NCI-H2107 treated with DMSO at 0.1 percent for 48 hours (cell line): ENCODE data around the gene TOM1L2.
A peak's percentile ranks its signal among the peaks of the same experiment; 100 is the strongest.

ENCODE experiments used
- DNase-seq: peaks from one replicate; lab custom pipeline; 2025; ENCODE audit not compliant: unreplicated experiment; lab: John Stamatoyannopoulos, UW

TOM1L2 gene

DNA sequence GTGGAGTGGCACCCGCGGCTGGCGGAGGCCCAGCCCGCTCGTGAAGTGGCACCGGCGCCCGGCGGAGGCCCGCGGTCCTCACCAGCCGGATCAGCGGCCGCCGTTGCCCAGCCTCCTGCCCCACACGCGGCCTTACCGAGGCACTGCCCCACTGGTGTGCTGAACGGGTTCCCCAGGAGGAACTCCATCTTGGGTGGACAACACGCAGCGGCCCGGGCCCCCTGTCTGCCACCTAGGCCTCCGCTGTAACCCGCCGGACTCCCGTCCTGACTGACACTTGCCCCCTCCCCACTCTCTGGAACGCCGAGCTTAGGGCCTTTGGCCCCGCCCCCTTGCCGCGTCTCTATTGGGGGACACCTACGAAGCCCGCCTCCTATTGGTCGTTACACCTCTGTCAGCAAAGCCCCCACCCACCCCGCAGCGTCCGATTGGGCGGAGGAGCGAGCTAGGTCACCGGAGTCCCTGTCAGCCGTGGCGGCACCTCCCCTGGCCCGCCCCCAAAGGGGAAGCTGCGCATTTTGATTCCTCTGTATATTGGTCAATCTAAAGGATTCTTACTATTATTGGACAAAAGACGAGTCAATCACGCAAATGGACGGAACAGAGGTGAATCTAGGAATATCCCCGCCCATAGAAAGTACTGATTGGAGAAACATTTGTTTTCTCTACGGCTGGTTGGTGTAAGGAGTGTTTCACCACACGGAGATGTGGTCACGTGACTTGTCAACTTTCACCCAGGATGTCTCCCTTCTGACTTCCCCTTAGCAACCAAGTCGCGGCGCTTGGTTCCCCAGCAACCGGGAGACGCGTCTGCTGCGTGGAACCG lies at the start of gene TOM1L2, which contains the start of gene DRC3:
Gene TOM1L2 (minus strand): TSS at position 275 of the 826 bp plus-strand sequence. CDS start 87 bp downstream, at position 188.
Gene DRC3 (plus strand): TSS at position 737 of the 826 bp plus-strand sequence. CDS start 4,737 bp downstream, outside the sequence.
- DNase-seq = peak; percentile 99

- no peak for DNase-seq
Observed at GRCh38 chr17:18021372-18021771, 49.2 kb upstream of the TOM1L2 start.

- DNase-seq = no peak
Observed at GRCh38 chr17:18020971-18021370, 48.8 kb upstream of the TOM1L2 start.

- DNase-seq = no peak
Observed at GRCh38 chr17:18019838-18020154, 47.6 kb upstream of the TOM1L2 start.

DNA sequence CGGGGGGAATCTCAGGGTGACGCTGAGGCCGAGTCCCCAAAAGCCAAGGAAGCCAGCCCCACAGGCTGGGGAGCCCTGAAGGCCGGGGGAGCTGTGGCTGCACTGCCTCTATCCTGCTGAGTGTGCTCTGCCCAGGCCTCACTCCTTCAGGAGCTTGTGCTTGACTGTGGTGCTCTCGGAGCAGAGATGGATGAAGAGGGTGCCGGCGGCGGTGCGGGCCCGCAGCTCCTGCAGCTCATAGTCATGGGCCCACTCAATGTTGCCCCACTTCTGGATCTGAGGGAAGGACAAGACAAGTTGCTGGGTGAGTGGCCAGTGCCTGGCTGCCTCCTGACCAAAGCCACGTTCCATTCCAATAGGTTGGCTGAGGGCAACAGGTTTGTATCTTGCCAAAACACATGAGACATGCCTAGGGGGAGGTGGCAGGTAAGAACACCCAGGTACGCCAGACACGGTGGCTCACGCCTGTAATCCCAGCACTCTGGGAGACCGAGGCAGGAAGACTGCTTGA lies 46.3 kb upstream of the TOM1L2 start:
- DNase-seq = no peak

GRCh38 chr17:18017958-18018357 lies 45.8 kb upstream of the TOM1L2 start:
- no peak for DNase-seq

DNA sequence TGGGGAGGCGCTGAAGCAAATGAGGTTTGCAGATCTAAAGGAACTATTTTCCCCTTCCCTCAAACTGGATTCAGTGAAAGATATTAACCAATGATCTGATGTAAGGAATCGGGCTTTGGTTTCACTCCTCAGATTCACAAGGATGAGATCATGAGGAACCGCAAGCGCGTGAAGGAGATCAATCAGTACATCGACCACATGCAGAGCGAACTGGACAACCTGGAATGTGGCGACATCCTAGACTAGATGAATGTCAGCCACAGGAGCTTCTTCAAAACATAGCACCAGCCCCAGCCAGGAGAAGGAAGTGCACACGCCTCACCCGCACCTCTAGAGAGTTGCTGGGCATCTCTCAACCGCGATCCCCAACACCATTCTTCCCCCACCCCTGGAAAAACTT lies 44.2 kb upstream of the TOM1L2 start:
- no peak for DNase-seq

- no peak for DNase-seq
Observed at GRCh38 chr17:18015593-18015992, 43.4 kb upstream of the TOM1L2 start.

DNA sequence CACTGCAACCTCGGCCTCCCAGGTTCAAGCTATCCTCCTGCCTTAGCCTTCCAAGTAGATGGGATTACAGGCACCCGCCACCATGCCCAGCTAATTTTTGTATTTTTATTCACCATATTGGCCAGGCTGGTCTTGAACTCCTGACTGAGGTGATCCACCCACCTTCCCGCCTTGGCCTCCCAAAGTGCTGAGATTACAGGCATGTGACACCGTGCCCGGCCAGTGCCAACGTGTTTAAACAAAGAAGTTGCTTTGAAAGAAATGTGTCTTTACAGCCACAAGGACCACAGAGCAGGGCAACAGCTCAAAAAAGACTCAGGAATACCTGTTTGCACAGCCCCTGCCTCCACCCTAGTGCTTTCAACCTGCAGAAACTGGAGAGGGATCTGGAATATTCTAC lies 41.8 kb upstream of the TOM1L2 start:
- no peak for DNase-seq

DNA sequence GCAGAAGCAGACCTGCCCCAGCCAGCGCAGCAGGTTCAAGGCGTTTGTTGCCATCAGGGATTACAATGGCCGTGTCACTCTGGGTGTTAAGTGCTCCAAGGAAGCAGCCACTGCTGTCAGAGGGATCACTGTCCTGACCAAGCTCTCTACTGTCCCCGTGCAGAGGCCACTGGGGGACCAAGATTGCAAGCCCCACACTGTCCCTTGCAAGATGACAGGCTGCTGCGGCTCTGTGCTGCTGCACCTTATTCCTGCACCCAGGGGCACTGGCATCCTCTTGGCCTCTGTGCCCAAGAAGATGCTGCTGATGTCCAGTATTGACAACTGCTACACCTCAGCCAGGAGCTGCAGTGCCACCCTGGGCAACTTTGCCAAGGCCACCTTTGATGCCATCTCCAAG lies 39.1 kb upstream of the TOM1L2 start:
- no peak for DNase-seq

DNA sequence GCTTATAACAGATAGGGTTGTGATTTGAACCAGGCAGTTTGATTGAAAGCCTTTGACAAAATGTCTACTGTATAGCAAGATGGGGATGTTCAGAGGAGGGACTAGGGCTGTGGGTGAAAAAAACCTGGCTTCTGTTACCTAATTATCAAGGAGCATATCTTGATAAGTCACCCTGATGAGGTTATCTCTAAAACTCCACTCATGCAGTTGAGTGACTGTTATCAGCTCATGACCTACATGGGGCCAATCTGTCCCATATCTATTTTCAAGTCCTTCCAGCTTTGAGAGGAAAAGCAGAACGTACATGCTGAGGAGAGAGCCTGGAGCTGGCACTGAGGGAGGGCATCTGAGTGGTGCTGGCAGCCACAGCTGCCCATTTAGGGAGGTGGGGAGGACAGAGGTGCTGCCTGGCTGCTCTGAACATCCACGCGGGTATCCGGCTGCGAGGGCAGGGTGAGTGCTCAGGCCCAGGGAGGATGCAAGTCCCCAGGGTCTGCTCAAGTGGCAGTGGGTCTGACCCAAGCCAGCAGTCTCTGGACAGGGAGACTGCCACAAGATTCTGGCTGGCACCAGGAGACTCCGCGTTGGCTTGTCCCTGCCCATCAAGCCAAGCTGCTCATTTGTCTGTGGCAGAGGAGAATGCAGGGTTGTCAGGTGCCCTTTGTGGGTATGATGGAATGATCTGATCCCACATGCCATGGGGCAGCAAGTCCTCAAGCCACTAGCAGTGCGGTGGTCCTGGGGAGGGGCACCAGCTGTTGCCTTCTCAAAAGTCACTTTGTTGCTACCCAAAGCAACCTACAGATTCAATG lies 37.6 kb upstream of the TOM1L2 start:
- no peak for DNase-seq

DNA sequence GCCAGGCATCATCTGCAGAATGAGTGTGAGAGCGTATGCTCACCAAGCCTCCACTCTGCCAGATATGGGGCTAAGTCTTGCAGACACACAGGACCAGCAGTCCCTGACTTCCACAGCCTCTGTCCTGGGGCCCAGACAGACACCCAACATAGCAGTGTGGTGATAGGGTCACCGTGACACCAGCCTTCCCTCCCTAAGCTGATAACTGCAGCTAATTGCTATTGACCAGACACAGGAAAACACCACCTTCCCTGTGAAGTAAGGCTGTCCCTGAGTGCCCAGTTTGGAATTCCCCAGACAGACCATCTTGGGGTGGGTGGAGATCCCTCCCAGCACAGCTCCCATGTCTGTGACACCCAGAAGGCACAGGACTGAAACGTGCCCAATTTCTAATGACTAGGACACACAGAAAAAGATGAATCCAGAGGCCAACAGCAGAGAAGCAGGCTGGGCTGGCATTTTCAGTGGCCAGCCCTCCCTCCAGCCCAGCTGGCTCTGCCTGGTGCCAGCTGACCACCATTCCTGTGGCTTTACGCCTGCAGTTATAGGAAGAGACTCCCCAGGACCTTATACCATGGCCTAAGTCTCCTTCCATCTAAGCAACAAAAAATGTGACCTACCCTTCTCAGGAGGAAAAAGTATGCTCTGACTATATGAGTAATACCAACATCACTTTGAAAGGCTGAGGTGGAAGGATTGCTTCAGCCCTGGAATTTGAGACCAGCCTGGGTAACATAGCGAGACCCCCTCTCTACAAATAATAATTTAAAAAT lies 36.5 kb upstream of the TOM1L2 start:
- DNase-seq = no peak

GRCh38 chr17:18006495-18007239 lies 34.5 kb upstream of the TOM1L2 start:
- DNase-seq = no peak

- no peak for DNase-seq
Observed at GRCh38 chr17:18005496-18005895, 33.3 kb upstream of the TOM1L2 start.

DNA sequence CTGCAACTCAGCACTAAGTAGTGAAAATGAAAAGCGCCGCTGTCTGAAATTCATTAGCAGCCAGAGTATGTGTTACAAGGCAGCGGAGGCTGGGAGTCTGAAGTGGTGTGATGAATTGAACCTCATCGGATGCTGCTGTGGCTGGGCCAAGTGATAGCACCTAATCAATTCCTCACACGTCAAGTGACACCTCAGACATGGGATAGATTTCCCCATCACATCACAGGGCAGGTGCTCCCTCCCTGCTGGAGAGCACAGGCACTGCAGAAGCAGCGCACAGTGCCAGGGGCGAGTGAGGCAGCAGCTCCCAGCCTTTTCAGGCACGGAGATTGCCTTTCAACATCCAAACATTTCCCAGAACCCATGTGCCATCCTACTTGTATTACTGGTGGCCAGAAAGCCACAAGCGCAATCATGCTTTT lies 32.7 kb upstream of the TOM1L2 start:
- no peak for DNase-seq

DNA sequence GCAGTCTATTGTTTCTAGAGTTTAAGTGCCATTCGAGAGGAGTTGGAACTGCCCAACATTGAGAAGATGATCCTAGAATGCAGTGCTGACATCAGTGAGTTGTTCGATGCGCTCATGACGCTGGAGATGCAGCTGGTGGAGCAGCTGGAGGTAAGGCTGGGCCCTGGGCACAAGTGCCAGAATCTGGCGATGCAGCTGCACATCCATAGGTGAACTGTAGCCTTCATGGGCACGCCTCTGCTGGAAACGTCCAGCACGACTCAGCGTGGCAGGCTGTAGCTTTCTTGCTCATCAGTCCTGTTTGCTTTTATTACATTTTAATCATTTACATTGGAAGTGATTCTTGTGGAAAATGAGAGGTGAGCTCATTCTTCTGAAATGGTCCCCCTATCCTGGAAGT lies 32.1 kb upstream of the TOM1L2 start:
- DNase-seq = peak; percentile 63

DNA sequence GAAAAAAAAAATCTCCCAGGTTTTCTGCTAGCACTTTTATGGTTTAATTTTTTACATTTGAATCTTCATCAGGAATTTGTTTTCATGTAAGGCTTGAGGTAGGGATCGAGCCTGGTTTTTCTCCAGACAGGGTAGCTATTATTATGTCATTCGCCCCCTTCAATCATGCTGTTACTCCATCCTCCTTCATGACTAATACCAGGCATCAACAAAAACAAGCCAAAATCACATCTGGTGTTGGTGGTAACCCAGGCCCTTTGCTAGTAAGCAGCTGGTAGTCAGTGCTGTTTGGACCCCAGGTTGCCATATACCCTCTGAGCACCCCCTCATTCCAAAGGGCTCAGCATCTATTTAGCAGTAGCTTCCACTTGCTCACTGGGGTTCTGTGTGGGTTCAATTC lies 30.0 kb upstream of the TOM1L2 start:
- no peak for DNase-seq

DNA sequence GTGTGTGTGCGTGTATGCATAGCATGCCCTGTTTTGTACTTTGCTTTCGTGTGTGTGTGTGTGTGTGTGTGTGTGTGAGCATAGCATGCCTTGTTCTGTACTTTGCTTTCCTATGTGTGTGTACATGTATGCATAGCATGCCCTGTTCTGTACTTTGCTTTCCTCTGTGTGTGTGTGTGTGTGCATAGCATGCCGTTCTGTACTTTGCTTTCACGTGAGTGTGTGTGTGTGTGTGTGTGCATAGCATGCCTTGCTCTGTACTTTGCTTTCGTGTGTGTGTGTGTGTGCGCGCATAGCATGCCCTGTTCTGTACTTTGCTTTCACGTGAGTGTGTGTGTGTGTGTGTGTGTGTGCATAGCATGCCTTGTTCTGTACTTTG lies 27.8 kb upstream of the TOM1L2 start:
- no peak for DNase-seq

- no peak for DNase-seq
Observed at GRCh38 chr17:17999364-18000029, 27.3 kb upstream of the TOM1L2 start.

- no peak for DNase-seq
Observed at GRCh38 chr17:17998934-17999333, 26.7 kb upstream of the TOM1L2 start.
